Jurkat, Clone E6-1 (cell line): ENCODE results near the gene INS.

Experiments
- DNase-seq: peaks from one replicate; pipeline ENCODE4 v3.0.0-alpha.2; 2011; ENCODE audit warnings: low read depth, low spot score
- H3K4me3 ChIP-seq: 2 replicates; pipeline ENCODE4 v1.5.1; 2011; ENCODE audit warnings: mild to moderate bottlenecking, low read length, control low read depth, moderate library complexity

The INS gene

DNA sequence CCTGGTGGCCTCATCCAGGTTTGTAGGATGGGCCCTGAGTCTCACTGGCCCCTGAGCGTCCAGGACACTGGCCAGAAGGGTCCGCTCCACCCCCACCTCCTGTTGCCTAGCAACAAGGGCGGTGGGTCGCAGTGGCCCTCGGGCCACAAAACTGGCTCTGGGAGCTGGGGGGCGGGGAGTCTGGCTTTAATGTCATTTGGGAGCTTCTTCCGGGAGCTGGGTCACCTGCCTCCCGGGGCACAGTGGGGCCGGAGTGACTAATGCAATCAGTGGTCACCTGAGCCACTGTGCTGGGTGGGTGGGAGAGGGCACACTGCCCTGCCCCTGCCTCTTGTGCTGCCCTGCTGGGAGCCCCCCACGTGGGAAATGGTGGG is 8.0 kb upstream of the INS start:
- DNase-seq = no peak
- H3K4me3 ChIP-seq = no peak overlapping the region

DNA sequence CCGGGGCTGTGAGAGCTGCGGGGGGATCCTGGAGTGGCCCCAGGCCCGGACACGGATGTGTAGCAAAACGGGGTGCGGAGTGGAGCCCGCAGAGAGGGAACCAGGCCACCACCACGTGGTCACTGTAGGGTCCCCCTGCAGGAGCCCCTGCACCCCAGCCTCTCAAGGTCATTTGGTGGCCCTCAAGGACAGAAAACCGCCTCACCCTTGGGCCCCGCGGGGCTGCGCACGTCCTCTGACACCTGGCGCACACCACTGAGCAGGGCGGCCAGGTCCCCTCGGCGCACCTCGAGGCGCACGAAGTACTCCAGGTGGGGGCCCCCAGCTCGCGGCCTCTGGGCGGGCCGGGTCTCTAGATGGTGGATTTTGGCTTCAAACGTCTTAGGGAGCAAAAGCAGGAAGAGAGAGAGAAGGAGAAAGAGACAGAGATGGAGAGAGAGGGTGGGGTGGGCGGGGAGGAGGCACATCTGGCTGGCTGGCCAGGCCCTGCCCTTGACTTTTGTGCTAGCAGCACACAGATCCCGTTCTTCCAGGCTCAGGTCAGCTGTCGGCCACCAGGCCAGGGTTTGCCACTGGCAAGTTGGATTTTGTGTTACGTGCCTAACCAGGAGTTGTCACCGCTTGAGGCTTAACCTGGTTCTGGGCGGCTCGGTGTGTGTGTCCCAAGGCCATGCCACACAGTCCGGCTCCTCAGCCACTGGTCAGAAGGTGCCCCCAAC is 7.4 kb upstream of the INS start:
- no peak overlapping the region for H3K4me3 ChIP-seq
- no peak for DNase-seq

DNA sequence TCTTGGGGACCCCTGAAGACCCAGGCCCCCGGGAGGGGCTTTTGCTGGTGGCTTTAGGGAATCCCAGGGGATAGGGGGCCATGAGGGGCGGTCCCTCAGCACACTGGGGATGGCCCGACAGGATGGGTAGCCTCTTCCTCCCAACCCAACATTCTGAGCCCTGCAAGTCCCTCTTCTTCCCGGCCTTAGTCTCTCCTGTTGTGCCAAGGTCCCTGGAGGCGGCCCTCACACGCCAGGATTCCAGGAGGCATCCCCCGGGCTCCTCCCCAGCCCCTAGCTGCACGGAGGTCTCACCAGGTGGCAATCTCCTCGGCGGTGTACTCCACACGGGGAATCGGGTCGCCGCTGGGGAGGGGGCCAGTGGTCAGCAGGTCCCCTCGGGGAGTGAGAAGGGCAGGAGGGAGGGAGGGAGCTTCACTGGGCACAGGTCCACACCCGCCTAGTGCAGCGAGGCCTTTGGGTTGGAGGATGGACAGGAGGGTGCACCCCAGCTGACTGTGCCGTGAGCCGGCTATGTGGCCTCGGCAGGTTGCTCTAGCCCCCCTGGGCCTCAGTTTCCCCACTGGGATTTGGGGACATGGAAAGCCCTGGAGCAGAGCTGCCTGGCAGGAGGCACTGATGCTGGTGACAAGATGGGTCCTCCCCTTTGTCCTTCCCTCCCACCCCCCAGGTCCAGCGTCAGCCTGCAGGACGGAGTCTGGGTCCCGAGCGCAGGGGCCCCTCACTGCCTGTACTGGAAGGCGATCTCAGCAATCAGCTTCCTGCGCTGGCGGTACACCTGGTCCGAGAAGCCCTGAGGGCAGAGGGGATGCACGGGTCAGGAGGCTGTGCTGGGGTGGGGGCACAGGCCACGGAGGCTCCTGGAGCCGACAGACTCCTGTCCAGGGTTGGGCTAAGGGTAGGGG is 6.4 kb upstream of the INS start:
- H3K4me3 ChIP-seq = no peak overlapping the region
- no peak for DNase-seq

DNA sequence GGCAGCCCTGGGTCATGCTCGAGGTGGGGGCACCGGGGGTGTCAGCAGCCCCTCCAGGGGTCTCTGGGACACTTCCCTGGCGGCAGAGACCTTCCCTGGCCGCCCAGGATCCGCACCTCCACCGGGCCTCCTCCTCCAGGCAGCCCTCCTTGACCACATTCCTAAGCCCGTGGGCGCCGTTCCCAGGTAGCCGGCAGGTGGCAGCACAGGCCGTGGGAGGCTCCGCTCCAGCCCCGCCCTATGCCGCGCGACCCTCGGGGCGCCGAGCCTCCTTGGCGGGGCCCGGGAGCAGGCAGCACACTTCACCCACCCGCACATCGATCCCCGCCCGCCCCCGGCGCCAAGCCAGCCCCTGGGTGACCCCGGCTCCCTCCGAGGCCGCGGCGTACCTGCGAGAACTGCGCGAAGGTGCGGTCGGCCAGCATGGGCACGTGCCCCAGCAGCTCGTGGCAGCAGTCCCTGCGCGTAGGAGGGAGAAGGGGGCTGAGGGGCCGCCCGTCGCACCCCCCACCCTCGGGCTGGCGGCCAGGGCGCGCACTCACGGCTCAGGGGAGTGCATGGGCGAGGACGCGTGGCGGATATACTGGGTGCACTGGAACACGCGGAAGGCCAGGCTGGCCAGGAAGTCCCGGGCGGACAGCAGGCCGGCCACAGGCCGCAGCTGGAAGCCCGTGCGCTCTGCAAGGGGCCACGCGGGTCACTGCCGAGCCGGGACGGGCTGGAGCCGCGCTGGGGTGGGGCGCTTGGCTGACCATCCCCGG is 5.3 kb upstream of the INS start:
- H3K4me3 ChIP-seq = no peak overlapping the region
- DNase-seq = no peak

DNA sequence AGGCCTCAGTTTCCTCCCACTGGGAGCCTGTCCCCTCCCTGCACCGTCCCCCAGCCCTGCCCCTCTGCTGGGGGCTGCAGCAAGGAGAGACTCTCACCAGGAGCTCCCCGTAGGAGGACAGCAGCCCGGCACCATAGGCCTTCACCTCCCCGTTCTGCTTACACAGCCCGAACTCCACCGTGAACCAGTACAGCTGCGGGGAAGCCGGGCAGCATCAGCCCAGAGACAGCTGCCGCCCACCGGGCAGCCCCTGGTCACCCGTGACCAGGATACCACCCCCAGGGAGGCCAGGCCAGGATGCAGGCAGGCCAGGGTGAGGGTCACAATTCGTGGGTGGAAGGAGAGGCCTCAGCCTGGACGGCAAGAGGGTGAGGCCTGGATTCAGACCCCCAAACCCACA is 4.6 kb upstream of the INS start:
- no peak for DNase-seq
- H3K4me3 ChIP-seq = no peak overlapping the region

DNA sequence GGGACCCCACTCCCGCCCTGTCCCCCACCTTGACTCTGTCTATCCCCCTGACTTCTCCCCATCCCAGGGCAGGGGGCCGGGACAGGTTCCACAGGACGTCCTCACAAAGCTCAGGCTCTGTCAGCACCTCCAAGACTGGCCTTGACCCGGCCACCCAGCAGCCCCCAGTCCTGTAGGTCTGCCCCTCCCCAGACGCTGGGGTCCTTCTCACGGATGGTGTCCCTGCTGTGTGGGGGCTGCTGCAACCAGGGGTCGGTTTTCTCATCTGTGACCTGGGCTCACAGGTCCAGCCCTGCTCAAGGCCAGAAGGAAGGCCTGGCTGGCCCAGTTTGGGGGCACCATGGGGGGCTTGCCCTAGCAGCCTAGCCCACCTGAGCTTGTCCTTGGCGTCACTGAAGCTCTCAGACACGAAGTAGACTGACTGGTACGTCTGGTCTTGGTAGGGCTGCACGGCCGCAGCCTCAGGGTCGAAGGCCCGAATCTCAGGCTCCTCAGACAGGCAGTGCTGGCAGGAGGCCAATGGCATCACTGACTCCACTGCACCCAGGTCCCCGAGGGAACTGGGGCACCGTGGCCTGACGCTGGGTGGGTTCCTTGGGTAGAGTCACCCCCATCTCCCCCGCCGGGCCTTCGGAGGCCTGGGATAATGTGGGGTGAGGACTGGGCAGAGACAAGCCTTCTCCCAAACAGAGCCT is 4.0 kb upstream of the INS start:
- DNase-seq = no peak
- no peak overlapping the region for H3K4me3 ChIP-seq

DNA sequence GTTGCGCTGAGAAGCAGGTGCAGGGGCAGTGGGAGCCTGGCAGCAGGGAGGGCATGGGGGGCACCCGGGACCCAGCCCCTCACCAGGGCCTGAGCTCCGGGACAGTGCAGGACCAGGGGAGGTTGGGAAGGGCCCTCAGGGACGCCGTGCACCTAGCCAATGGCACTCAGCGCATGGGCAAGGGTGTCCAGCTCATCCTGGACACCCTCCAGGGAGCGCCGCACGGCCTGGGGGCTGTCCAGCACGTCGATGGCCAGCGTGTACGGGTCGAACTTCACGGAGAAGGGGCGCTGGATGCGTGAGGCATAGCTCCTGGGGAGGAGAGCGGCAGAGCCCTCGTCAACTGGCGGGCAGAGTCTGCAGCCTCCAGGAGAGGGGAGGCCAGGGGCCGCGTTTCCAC is 3.1 kb upstream of the INS start:
- no peak overlapping the region for H3K4me3 ChIP-seq
- DNase-seq = no peak

DNA sequence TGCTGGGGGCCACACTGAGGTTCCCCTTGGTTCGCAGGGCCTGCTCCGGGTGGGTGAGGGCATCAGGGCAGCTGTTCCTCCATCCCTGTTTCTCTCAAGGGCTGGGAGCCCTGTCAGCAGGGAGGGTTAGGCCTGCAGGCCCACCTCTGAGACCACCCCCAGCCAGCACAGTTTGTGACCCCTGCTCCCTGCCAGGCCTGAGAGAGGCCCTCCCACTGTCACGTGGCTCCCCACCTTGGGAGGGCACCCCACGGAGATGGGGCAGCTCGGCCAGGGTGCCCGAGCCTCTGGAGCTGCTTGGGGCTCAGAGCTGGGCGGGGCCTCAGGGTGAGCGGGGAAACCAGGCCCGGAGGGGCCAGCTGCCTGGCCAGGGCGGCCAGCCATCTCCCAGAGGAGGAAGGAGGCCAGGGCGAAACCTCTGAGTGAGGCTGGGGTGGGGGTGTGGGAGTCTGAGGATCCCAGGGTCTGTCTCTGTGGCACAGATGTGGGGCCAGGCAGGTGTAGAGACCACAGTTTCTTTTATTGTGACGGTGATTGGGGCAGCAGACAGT is 2.5 kb upstream of the INS start:
- DNase-seq = no peak
- H3K4me3 ChIP-seq = no peak overlapping the region

DNA sequence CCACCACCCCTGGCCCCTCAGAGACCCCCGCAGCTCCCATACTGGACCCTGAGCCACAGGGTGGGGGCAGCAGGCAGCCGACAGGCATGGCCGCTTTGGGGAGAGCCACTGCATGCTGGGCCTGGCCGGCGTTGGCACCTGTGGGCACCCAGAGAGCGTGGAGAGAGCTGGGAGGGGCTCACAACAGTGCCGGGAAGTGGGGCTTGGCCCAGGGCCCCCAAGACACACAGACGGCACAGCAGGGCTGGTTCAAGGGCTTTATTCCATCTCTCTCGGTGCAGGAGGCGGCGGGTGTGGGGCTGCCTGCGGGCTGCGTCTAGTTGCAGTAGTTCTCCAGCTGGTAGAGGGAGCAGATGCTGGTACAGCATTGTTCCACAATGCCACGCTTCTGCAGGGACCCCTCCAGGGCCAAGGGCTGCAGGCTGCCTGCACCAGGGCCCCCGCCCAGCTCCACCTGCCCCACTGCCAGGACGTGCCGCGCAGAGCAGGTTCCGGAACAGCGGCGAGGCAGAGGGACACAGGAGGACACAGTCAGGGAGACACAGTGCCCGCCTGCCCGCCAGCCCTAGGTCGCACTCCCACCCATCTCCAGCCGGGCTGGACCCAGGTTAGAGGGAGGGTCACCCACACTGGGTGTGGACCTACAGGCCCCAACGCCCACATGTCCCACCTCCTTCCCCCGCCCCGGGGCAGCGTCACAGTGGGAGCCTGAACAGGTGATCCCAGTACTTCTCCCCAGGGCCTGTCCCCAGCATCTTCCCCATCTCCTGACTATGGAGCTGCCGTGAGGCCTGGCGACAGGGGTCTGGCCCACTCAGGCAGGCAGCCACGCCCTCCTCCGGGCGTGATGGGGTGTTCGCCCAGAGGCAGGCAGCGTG is 1.2 kb downstream of the INS start:
- DNase-seq = no peak
- no peak overlapping the region for H3K4me3 ChIP-seq

DNA sequence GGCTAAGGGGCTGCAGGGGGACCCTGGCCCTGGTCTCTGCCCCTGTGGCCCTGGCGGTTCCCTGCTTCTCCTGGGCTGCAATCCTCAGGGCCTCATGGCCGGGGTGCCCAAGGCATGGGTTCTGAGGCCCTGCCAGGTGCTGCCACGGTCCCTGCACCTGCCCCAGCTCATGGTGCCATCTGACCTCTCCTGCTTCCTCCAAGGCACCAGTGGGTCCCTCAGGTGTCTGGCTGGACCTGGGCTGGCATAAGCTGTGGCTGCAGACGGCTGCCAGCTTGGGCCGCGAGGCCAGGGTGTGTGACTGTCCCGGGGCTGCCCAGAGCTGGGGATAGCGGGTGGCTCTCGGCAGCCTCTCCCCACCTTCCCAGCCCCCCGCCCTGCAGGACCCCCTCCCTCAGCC is 2.0 kb downstream of the INS start:
- DNase-seq = no peak
- no peak overlapping the region for H3K4me3 ChIP-seq

DNA sequence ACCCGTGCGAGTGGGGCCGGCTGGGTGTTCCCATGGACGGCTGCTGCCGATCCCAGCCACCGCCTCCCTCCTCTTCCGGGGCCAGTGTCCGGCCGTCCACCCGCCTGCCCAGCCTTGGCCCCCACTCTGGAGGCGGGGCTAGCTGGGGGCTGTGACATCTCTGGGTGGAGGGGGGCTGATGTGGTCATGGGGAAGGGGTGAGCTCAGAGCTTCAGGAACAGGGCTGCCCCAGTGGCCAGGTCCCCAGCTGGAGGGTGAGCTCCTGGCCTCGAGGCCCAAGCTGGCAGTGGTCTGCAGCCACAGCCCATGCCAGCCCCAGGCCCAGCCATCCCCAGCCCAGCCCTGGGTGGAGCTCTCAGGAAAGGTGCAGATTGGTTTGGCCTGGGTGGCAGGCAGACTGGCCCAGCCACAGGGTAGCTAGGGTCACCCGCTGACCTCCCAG is 2.7 kb downstream of the INS start:
- H3K4me3 ChIP-seq = no peak overlapping the region
- DNase-seq = no peak

DNA sequence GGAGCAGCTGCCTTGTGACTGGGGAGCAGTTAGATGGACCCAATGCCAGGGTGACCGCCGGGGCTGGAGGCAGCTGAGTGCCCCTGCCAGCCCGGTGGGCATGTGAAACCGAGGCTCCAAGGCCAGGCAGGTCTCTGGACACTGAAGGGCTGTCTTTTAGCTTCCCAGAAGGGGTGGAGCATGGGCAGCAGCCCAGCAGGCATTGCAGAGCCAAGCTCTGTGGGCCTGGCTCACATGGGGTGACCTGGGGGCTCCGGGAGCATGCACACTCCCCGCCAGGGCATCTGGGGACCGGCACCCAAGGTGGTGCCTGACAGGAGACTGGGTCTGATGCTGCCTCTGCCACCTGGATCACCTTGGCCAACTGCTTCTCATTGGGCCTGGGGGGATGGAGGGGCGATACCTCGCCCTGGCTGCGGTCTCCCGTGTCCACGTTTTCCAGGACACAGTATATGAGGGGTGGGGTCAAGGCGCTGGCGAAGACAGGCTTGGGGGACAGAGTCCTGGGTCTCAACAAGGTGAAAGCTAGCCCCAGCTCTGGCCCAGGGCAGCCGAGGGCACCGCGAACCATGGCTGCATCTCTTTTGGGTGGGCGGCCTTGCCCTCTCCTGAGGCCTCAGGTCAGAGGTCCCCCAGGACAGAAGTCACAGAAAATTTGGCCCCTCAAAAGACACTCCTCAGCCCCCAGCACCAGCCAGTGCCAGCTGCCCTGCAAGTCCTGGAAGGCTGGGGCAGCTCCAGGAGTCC is 3.5 kb downstream of the INS start:
- H3K4me3 ChIP-seq = no peak overlapping the region
- DNase-seq = no peak

DNA sequence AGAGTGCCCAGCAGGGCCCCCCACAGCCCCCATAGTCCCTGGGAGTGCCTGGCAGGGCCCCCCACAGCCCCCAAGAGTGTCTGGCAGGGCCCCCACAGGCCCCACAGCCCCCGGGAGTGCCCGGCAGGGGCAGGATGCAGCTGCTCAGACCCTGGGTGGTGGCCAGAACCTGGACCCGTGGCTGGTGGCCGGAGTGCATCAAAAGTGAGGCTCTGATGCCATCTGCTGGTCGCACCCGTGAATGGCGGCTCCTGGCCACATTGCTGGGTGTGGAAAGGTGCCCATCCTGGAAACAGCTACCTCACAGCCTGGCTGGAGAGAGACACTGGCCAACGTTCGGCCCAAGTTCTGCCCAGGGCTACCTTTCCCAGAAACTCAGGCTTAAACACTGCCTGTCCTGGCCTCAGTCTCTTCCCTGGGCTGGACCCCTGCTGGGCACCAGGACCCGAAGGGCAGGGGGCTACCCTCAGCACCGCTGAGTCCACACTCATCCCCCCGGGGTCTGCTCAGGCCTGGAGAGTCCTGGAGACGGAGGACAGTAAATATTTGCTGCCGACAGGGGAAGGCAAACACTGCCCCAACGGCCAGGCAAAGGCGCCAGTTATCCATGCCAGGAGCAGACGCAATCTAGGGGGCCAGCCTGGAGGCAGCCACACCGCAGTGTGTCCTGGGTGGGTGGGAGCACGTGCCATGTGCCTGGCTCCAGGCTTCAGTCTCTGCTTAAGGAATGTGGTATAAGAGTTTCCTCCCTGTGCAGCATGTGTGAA is 4.4 kb downstream of the INS start:
- DNase-seq = no peak
- H3K4me3 ChIP-seq = no peak overlapping the region

DNA sequence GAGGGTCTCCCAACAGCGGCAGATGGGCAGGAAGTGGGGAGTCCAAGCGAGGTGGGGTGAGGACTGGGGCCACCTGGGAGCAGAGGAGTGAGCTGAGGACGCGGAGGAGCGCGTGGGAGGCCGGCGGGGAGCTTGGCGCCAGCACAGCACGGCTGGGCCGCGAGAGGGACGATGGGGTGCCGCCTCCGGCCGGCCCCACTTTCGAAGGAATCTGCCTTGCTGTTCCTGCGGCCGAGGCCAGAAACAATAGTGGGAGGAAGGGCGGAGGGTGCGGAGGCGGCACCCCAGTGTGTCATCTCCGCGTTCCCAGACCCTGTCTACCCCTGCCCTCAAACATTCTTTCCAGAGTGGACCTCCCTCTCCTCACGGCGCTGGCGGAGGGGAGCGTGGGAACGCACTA is 5.5 kb downstream of the INS start:
- no peak for DNase-seq
- H3K4me3 ChIP-seq = no peak overlapping the region

DNA sequence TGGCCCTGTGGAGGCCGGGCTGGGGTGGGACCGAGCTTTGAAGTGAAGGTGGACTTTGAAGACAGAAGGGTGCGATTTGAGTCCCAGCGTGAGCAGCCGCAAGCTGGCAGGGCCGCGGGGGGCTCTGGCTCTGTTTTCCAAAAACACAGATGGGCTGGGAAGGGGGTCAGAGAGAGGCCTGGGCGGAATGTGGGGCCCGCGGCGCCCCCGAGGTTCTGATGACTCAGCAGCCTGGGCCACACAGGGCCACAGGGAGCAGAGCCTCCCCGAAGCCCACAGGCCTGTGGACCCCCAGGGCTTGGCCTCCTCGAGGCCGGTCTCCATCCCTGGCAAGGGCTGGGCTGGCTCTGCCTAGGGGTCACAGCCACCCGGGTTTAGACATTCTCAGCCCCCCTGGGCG is 6.1 kb downstream of the INS start:
- no peak for DNase-seq
- no peak overlapping the region for H3K4me3 ChIP-seq

DNA sequence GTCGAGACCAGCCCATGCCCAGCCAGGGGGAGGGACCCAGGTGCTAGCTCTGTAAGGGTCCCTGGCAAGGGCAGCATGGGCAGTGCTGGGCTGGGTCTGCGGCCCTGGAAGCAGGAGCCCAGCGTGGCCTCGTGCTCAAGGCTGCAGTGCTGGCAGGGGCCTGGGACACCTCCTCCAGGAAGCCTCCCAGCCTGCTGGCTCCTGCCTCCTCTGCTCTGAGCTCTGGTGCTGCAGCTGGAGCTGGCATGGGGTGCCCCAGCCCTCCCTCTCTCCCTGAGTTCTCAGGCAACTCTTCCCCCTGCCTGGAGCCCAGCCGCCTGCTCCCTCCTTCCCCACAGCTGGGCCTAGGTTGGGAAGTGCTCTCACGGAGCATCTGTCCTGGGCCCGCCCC is 6.8 kb downstream of the INS start:
- H3K4me3 ChIP-seq = no peak overlapping the region
- no peak for DNase-seq
